NCI-H526 (cell line): ENCODE results near the gene NKTR.
A peak's percentile ranks its signal among the peaks of the same experiment; 100 is the strongest.

ENCODE experiments used
- DNase-seq, 2 experiments: peaks; one replicate each; lab custom pipeline; 2025; lab: John Stamatoyannopoulos, UW

NKTR gene

GRCh38 chr3:42681361-42682038, 81.0 kb downstream of the NKTR start:
- no peak for DNase-seq

GRCh38 chr3:42682301-42683070, 82.0 kb downstream of the NKTR start:
- no peak for DNase-seq

- no peak for DNase-seq
These were observed 83.6 kb downstream of the NKTR start for GRCh38 chr3:42683875-42684598.

GRCh38 chr3:42684632-42685362, 84.3 kb downstream of the NKTR start:
- DNase-seq = no peak

GRCh38 chr3:42685363-42685881, 84.9 kb downstream of the NKTR start, which contains the start of gene KLHL40:
Gene KLHL40, plus strand, starts transcription at chr3:42685537. Its CDS starts 82 bp downstream, at chr3:42685619.
- DNase-seq = peak in 1 of 2 experiments; percentile 20

GRCh38 chr3:42685891-42686820, 85.7 kb downstream of the NKTR start:
- peak in 1 of 2 experiments; percentile 20 for DNase-seq

GRCh38 chr3:42686832-42687650, 86.6 kb downstream of the NKTR start:
- DNase-seq = no peak

- DNase-seq = no peak
These were observed 87.5 kb downstream of the NKTR start for GRCh38 chr3:42688016-42688415.

- DNase-seq = no peak
These were observed 88.3 kb downstream of the NKTR start for GRCh38 chr3:42688487-42689420.

GRCh38 chr3:42689421-42690014, 89.0 kb downstream of the NKTR start:
- DNase-seq = no peak

GRCh38 chr3:42690191-42690590, 89.7 kb downstream of the NKTR start:
- no peak for DNase-seq

GRCh38 chr3:42690766-42691680, 90.5 kb downstream of the NKTR start:
- no peak for DNase-seq

- no peak for DNase-seq
These were observed 91.6 kb downstream of the NKTR start for GRCh38 chr3:42691816-42692666.

- DNase-seq = no peak
These were observed 92.4 kb downstream of the NKTR start for GRCh38 chr3:42692667-42693529.

GRCh38 chr3:42693530-42693930, 93.0 kb downstream of the NKTR start:
- no peak for DNase-seq
